OCI-LY1 (cell line): ENCODE data around the gene TEX14.
A peak's percentile ranks its signal among the peaks of the same experiment; 100 is the strongest.
"Not testable (repeated sequence)": the region's sequence is repeated elsewhere in the genome, so short reads cannot be mapped to it uniquely, and the experiment has no call there.

ENCODE experiments used
- H2AFZ ChIP-seq: fragments of 200-600 bp; sonication (generic), shearing (Covaris generic); 2 replicates; pipeline ENCODE4 v1.6.0; 2014; ENCODE audit warnings: antibody characterized with exemption, mild to moderate bottlenecking, low read length
- H3F3A ChIP-seq: fragments of 200-600 bp; sonication (generic), shearing (Covaris generic); 2 replicates; pipeline ENCODE4 v1.6.0; 2014; ENCODE audit warnings: mild to moderate bottlenecking, antibody characterized with exemption, low read length, moderate library complexity; ENCODE audit not compliant: insufficient read depth
- H3K27ac ChIP-seq: fragments of 200-600 bp; sonication (generic); 2 replicates; pipeline ENCODE4 v1.5.1; 2014; ENCODE audit warnings: low read length, mixed run types, mild to moderate bottlenecking, low read depth; ENCODE audit not compliant: poor library complexity, severe bottlenecking
- H3K27me3 ChIP-seq: fragments of 200-600 bp; sonication (generic); 2 replicates; pipeline ENCODE4 v1.6.0; 2014; ENCODE audit warnings: antibody characterized with exemption, mild to moderate bottlenecking, low read length, moderate library complexity; ENCODE audit not compliant: insufficient read depth
- H3K36me3 ChIP-seq: fragments of 200-600 bp; sonication (generic); 2 replicates; pipeline ENCODE4 v1.6.1; 2014; ENCODE audit warnings: mild to moderate bottlenecking, antibody characterized with exemption, low read length, moderate library complexity, mixed read lengths; ENCODE audit not compliant: insufficient read depth
- H3K4me1 ChIP-seq: fragments of 200-600 bp; sonication (generic); 2 replicates; pipeline ENCODE4 v1.5.1; 2014; ENCODE audit warnings: mild to moderate bottlenecking, low read length, moderate library complexity; ENCODE audit not compliant: insufficient read depth, severe bottlenecking
- H3K4me2 ChIP-seq: fragments of 200-600 bp; sonication (generic), shearing (Covaris generic); 2 replicates; pipeline ENCODE4 v1.6.1; 2014; ENCODE audit warnings: low read length
- H3K4me3 ChIP-seq: fragments of 200-600 bp; sonication (generic); 2 replicates; pipeline ENCODE4 v1.5.1; 2014; ENCODE audit warnings: low read length, low read depth, mild to moderate bottlenecking, mixed read lengths; ENCODE audit not compliant: poor library complexity, severe bottlenecking
- H3K79me2 ChIP-seq: fragments of 200-600 bp; shearing (Covaris generic); 2 replicates; pipeline ENCODE4 v1.6.1; 2016; ENCODE audit warnings: mixed run types, low read length, mixed read lengths; ENCODE audit not compliant: insufficient read depth
- H3K9ac ChIP-seq: fragments of 200-600 bp; sonication (generic), shearing (Covaris generic); 2 replicates; pipeline ENCODE4 v1.6.1; 2014; ENCODE audit warnings: mild to moderate bottlenecking, low read length, mixed read lengths
- H3K9me2 ChIP-seq: fragments of 200-600 bp; sonication (generic), shearing (Covaris generic); 2 replicates; pipeline ENCODE4 v1.6.1; 2014; ENCODE audit warnings: low read depth, mild to moderate bottlenecking, low read length, mixed read lengths
- H3K9me3 ChIP-seq: fragments of 200-600 bp; shearing (Covaris generic); 2 replicates; pipeline ENCODE4 v1.6.1; 2014; ENCODE audit warnings: low read length, mixed read lengths
- H4K20me1 ChIP-seq: fragments of 200-600 bp; sonication (generic), shearing (Covaris generic); 2 replicates; pipeline ENCODE4 v1.6.0; 2016; ENCODE audit warnings: mild to moderate bottlenecking, low read length; ENCODE audit not compliant: insufficient read depth
- EZH2 ChIP-seq: fragments of 200-600 bp; sonication (generic), shearing (Covaris generic); IDR thresholded peaks from 2 replicates; pipeline ENCODE4 v1.8.0; 2017; ENCODE audit warnings: borderline replicate concordance, mixed run types, mild to moderate bottlenecking, antibody characterized with exemption, low read length, moderate library complexity, mixed read lengths
- TF ChIP-seq, protein P1 (sequence below): fragments of 200-600 bp; sonication (generic), shearing (Covaris generic); IDR thresholded peaks from 2 replicates; pipeline ENCODE4 v1.5.1; 2017; ENCODE audit warnings: mild to moderate bottlenecking, antibody characterized with exemption, low read length, moderate library complexity, mixed read lengths

TEX14 gene

DNA sequence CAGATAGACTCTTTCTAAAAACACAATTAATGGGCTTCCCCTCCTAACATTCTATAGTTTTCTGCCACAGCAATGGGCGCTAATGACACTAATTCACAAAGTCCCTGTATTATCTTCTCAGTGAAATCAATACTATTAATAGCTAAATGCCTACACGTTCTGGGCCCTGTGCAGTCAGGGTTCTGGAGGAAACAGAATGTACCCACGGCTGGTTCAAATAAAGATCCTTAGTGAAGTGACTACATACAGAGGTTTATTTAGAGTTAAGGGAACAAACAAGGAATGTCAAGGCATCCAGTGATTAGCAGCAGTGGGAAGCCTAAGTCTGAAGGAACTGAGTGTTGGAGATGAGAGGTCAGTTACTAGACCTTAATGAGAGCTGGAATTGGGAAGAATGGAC is 133.9 kb downstream of the TEX14 start:
- no peaks in the 10 kb centered on the region for H3K27me3 ChIP-seq
- TF ChIP-seq, protein P1, sequence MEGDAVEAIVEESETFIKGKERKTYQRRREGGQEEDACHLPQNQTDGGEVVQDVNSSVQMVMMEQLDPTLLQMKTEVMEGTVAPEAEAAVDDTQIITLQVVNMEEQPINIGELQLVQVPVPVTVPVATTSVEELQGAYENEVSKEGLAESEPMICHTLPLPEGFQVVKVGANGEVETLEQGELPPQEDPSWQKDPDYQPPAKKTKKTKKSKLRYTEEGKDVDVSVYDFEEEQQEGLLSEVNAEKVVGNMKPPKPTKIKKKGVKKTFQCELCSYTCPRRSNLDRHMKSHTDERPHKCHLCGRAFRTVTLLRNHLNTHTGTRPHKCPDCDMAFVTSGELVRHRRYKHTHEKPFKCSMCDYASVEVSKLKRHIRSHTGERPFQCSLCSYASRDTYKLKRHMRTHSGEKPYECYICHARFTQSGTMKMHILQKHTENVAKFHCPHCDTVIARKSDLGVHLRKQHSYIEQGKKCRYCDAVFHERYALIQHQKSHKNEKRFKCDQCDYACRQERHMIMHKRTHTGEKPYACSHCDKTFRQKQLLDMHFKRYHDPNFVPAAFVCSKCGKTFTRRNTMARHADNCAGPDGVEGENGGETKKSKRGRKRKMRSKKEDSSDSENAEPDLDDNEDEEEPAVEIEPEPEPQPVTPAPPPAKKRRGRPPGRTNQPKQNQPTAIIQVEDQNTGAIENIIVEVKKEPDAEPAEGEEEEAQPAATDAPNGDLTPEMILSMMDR = no peak
- no peak for TF ChIP-seq EZH2
- H3K4me2 ChIP-seq = no peak overlapping the region
- H3K9me3 ChIP-seq = no peaks in the 10 kb centered on the region
- no peaks in the 10 kb centered on the region for H3K79me2 ChIP-seq
- H3K27ac ChIP-seq = no peak overlapping the region
- no peak overlapping the region for H3K9ac ChIP-seq
- peaks cover 7% of the 10 kb centered on the region for H3K4me1 ChIP-seq
- no peaks in the 10 kb centered on the region for H4K20me1 ChIP-seq
- H2AFZ ChIP-seq = no peak overlapping the region
- no peaks in the 10 kb centered on the region for H3K36me3 ChIP-seq
- no peaks in the 10 kb centered on the region for H3K9me2 ChIP-seq
- no peak overlapping the region for H3K4me3 ChIP-seq
- no peaks in the 10 kb centered on the region for H3F3A ChIP-seq

DNA sequence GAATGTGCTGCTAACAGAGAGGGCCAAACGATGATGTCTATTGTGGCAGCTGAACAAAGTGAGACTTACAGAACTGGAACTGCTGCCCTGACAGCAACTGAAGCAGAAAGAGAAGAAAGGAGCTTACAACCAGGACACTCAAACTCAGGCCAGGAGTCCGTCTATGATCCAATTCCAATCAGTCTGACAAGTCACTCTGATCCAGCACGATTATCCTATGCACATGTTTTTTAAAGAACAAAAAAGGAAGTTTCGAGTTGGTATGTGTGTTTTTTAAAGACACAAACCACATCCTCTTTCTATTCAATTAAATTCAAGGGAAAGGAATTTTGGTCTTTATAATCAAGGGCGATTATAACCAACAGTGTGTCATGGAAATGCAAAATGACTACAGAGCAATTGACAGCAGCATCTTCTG is 135.0 kb downstream of the TEX14 start:
- Histone ChIP-seq H3K79me2 (no peaks in the 10 kb centered on the region), H3K9ac (no peak overlapping the region), H4K20me1 (no peaks in the 10 kb centered on the region), H3K27me3 (no peaks in the 10 kb centered on the region), H3K4me2 (0 out of 2 replicates have a peak overlapping the region, but pooled peaks have one; percentile 11), H3K36me3 (no peaks in the 10 kb centered on the region), H2AFZ (no peak overlapping the region), H3K4me3 (no peak overlapping the region), H3K4me1 (peaks cover 7% of the 10 kb centered on the region), H3F3A (no peaks in the 10 kb centered on the region), H3K27ac (no peak overlapping the region), H3K9me2 (no peaks in the 10 kb centered on the region), H3K9me3 (no peaks in the 10 kb centered on the region)
- no peak for TF ChIP-seq EZH2
- TF ChIP-seq, protein P1 = no peak

DNA sequence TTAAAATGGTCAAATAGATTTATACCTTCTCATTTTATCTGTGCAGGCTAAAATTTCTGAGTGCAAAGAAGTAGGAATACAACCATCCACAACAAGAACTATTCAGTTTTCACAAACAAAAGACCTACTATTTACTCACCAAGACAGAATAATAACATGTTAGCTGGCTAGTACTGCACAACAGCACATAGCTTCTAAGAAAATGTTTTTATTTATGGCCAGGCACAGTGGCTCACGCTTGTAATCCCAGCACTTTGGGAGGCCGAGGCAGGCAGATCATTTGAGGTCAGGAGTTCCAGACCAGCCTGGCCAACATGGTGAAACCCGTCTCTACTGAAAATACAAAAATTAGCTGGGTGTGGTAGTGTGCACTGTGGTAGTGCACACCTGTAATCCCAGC is 136.7 kb downstream of the TEX14 start:
- not testable (repeated sequence) for H3K9me3 ChIP-seq, H3K4me1 ChIP-seq, H3K79me2 ChIP-seq

DNA sequence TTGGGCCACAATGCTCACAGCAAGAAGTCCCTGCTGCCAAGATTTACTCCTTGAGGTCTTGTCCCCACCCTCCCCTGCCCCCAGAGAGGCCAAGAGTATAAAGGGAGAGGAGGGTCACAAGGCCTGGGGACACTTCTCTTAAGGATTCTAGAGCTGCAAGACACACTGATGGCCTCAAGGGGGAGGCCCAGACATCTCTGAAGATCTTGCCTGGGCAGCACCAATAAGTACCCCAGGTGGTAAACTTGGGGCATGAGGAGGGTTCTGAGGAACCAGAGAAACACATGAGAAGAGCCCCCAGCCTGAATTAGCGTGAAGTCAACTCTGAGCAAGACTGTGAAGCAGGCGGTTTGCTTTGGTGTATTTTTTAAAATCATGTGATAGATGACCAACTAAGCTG is 150.6 kb downstream of the TEX14 start:
- Histone ChIP-seq H3K79me2 (no peaks in the 10 kb centered on the region), H3K9me3 (no peaks in the 10 kb centered on the region), H3K4me1 (no peaks in the 10 kb centered on the region), H3K36me3 (no peaks in the 10 kb centered on the region), H3K9ac (no peak overlapping the region), H3K4me2 (no peak overlapping the region), H3K27me3 (peaks cover 3% of the 10 kb centered on the region; the same call in 1 of the 2 replicates), H3K4me3 (no peak overlapping the region), H3K27ac (no peak overlapping the region), H3K9me2 (no peaks in the 10 kb centered on the region), H2AFZ (no peak overlapping the region), H4K20me1 (no peaks in the 10 kb centered on the region), H3F3A (no peaks in the 10 kb centered on the region)
- TF ChIP-seq, protein P1 = peak; percentile 42
- TF ChIP-seq EZH2 = no peak

More for the DNA sequence above, 136.7 kb downstream of the TEX14 start:
- not testable (repeated sequence) for H2AFZ ChIP-seq, H3K4me2 ChIP-seq, H3K27ac ChIP-seq, H3K36me3 ChIP-seq, H3K9ac ChIP-seq, H3K9me2 ChIP-seq, H4K20me1 ChIP-seq, H3F3A ChIP-seq, H3K27me3 ChIP-seq, H3K4me3 ChIP-seq
